MM.1S (cell line): ENCODE data around the gene DAZAP1.

ENCODE experiments used
- DNase-seq: peaks from one replicate; pipeline ENCODE4 v3.0.0-alpha.2; 2015
- H2AFZ ChIP-seq: fragments of 300-600 bp; sonication (generic); 2 replicates; pipeline ENCODE4 v1.6.0; 2016; ENCODE audit warnings: antibody characterized with exemption, low read length
- H3F3A ChIP-seq: fragments of 300-600 bp; sonication (generic); 2 replicates; pipeline ENCODE4 v1.6.1; 2016; ENCODE audit warnings: mild to moderate bottlenecking, antibody characterized with exemption, low read length, moderate library complexity, mixed read lengths; ENCODE audit not compliant: insufficient read depth
- H3K27ac ChIP-seq: fragments of 300-600 bp; sonication (generic); 2 replicates; pipeline ENCODE4 v1.5.1; 2016; ENCODE audit warnings: mild to moderate bottlenecking, low read length
- H3K27me3 ChIP-seq: fragments of 300-600 bp; sonication (generic); replicated peaks from 2 replicates; pipeline ENCODE4 v1.6.0; 2016; ENCODE audit warnings: low read length; ENCODE audit not compliant: insufficient read depth
- H3K36me3 ChIP-seq: fragments of 300-600 bp; sonication (generic); replicated peaks from 2 replicates; pipeline ENCODE4 v1.6.1; 2016; ENCODE audit warnings: mild to moderate bottlenecking, low read length, mixed read lengths; ENCODE audit not compliant: insufficient read depth
- H3K4me1 ChIP-seq: fragments of 300-600 bp; sonication (generic); 2 replicates; pipeline ENCODE4 v1.6.1; 2016; ENCODE audit warnings: low read length, mixed read lengths
- H3K4me2 ChIP-seq: fragments of 300-600 bp; sonication (generic); 2 replicates; pipeline ENCODE4 v1.6.0; 2016; ENCODE audit warnings: low read depth, low read length
- H3K4me3 ChIP-seq: fragments of 300-600 bp; sonication (generic); 2 replicates; pipeline ENCODE4 v1.5.1; 2016; ENCODE audit warnings: low read length, mixed read lengths
- H3K79me2 ChIP-seq: fragments of 300-600 bp; sonication (generic); 2 replicates; pipeline ENCODE4 v1.6.1; 2016; ENCODE audit warnings: mixed run types, low read length, mixed read lengths
- H3K9ac ChIP-seq: fragments of 300-600 bp; sonication (generic); 2 replicates; pipeline ENCODE4 v1.6.1; 2016; ENCODE audit warnings: low read length, mixed read lengths
- H3K9me2 ChIP-seq: fragments of 300-600 bp; sonication (generic); replicated peaks from 2 replicates; pipeline ENCODE4 v1.6.1; 2016; ENCODE audit warnings: mild to moderate bottlenecking, low read length, mixed read lengths; ENCODE audit not compliant: insufficient read depth
- H3K9me3 ChIP-seq: fragments of 300-600 bp; sonication (generic); replicated peaks from 2 replicates; pipeline ENCODE4 v1.6.1; 2016; ENCODE audit warnings: mild to moderate bottlenecking, low read length, mixed read lengths; ENCODE audit not compliant: insufficient read depth
- H4K20me1 ChIP-seq: fragments of 300-600 bp; sonication (generic); 2 replicates; pipeline ENCODE4 v1.6.1; 2016; ENCODE audit warnings: mild to moderate bottlenecking, low read length, moderate library complexity, mixed read lengths; ENCODE audit not compliant: insufficient read depth
- EZH2 ChIP-seq: fragments of 300-600 bp; sonication (generic); optimal IDR thresholded peaks from 2 replicates; pipeline ENCODE3; 2017; ENCODE audit warnings: low read depth, mild to moderate bottlenecking, antibody characterized with exemption, low read length, mixed read lengths
- EZH2phosphoT487 ChIP-seq: fragments of 300-600 bp; sonication (generic); IDR thresholded peaks from 2 replicates; pipeline ENCODE4 v1.6.1; 2018; ENCODE audit warnings: antibody characterized with exemption, low read length
- TF ChIP-seq, protein P1 (sequence below): fragments of 300-600 bp; sonication (generic); IDR thresholded peaks from 2 replicates; pipeline ENCODE4 v1.5.1; 2016; ENCODE audit warnings: antibody characterized with exemption, low read length, mixed read lengths

The DAZAP1 gene

DNA sequence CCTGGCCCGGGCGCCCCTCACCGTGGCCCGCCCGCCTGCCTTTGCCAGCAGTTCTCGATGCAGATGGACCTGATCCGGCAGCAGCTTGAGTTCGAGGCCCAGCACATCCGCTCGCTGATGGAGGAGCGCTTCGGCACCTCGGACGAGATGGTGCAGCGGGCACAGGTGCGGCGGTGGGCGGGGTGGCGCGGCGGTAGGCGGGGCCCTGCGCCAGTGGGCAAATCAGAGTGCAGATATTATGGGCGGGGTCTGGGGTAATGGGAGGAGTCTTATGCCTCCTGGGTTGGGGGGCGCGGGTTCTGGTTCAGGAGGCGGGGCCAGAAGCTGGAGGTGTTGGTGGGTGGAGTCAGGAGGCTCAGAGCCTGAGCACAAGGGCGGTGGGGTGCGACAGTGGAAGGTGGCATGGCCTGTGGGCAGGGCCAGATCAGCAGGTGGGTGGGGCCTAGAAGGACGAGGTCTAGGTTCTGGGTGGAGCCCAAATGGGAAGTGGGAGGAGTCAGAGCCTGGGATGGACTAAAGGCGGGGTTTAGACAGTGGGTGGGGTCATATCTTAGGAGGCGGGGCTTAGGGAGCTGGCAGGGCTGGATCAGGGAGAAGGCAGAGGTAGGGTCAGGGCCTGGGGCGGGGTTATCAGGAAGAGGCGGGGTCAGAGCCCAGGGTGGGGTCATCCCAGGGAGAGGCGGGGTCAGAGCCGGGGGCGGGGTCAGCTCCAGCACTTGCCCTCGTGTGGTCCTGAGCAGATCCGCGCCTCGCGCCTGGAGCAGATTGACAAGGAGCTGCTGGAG, 48.1 kb downstream of the DAZAP1 start:
- TF ChIP-seq, protein P1, sequence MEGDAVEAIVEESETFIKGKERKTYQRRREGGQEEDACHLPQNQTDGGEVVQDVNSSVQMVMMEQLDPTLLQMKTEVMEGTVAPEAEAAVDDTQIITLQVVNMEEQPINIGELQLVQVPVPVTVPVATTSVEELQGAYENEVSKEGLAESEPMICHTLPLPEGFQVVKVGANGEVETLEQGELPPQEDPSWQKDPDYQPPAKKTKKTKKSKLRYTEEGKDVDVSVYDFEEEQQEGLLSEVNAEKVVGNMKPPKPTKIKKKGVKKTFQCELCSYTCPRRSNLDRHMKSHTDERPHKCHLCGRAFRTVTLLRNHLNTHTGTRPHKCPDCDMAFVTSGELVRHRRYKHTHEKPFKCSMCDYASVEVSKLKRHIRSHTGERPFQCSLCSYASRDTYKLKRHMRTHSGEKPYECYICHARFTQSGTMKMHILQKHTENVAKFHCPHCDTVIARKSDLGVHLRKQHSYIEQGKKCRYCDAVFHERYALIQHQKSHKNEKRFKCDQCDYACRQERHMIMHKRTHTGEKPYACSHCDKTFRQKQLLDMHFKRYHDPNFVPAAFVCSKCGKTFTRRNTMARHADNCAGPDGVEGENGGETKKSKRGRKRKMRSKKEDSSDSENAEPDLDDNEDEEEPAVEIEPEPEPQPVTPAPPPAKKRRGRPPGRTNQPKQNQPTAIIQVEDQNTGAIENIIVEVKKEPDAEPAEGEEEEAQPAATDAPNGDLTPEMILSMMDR, result no peak
- no peak for TF ChIP-seq EZH2phosphoT487
- no peak for TF ChIP-seq EZH2
- Histone ChIP-seq H3K9me3 (no peaks in the 10 kb centered on the region), H3K27ac (peak overlapping the region; percentile 56; the same call in 1 of the 2 replicates), H3K4me2 (peak overlapping the region; percentile 88), H3K79me2 (no peaks in the 10 kb centered on the region), H3K9ac (peak overlapping the region; percentile 26; the same call in 1 of the 2 replicates), H3K9me2 (no peaks in the 10 kb centered on the region), H3K27me3 (peaks cover 56% of the 10 kb centered on the region), H3K36me3 (no peaks in the 10 kb centered on the region), H2AFZ (peak overlapping the region; percentile 62), H3K4me1 (peaks cover 13% of the 10 kb centered on the region; the same call in 1 of the 2 replicates), H3K4me3 (peak overlapping the region; percentile 43), H4K20me1 (no peaks in the 10 kb centered on the region), H3F3A (peaks cover 12% of the 10 kb centered on the region)
- DNase-seq, result peak; percentile 94

DNA sequence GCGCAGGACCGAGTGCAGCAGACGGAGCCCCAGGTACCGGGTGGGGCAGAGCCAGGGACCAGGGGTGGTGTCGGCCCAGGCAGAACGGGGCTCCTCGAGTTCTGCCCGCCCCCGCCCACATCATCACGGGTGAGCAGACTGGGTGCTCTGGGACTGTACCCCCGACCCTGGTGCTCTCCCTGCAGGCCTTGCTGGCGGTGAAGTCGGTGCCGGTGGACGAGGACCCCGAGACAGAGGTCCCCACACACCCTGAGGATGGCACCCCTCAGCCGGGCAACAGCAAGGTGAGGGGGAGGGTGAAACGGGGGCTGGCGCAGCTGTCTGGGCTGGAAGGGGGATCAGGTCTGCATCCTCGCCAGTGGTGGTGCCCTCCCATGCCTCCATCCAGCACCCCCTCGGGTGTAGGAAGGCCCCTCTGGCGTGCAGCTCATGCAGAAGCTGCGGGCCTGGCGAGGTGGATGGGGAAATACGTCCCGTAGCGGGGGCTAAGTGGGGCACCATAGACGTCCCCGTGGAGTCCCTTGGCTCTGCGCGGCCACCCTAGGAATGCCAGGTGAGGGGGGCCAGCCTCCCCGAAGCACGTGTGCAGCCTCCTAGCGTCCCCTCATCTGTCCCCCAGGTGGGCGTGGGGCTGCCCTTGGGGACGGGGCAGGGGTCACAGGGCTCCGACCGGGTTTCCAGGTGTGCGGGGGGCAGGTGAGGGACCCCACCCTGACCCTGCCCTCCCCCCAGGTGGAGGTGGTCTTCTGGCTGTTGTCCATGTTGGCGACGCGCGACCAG, 48.9 kb downstream of the DAZAP1 start:
- Histone ChIP-seq H3K79me2 (no peaks in the 10 kb centered on the region), H4K20me1 (no peaks in the 10 kb centered on the region), H3F3A (peaks cover 12% of the 10 kb centered on the region), H3K27me3 (peaks cover 48% of the 10 kb centered on the region), H2AFZ (no peak overlapping the region), H3K4me2 (peak overlapping the region; percentile 88; the same call in 1 of the 2 replicates), H3K9me2 (no peaks in the 10 kb centered on the region), H3K4me1 (peaks cover 13% of the 10 kb centered on the region; the same call in 1 of the 2 replicates), H3K4me3 (no peak overlapping the region), H3K9me3 (no peaks in the 10 kb centered on the region), H3K36me3 (no peaks in the 10 kb centered on the region), H3K9ac (no peak overlapping the region), H3K27ac (no peak overlapping the region)
- no peak for DNase-seq
- TF ChIP-seq, protein P1, result no peak
- TF ChIP-seq EZH2phosphoT487, result no peak

DNA sequence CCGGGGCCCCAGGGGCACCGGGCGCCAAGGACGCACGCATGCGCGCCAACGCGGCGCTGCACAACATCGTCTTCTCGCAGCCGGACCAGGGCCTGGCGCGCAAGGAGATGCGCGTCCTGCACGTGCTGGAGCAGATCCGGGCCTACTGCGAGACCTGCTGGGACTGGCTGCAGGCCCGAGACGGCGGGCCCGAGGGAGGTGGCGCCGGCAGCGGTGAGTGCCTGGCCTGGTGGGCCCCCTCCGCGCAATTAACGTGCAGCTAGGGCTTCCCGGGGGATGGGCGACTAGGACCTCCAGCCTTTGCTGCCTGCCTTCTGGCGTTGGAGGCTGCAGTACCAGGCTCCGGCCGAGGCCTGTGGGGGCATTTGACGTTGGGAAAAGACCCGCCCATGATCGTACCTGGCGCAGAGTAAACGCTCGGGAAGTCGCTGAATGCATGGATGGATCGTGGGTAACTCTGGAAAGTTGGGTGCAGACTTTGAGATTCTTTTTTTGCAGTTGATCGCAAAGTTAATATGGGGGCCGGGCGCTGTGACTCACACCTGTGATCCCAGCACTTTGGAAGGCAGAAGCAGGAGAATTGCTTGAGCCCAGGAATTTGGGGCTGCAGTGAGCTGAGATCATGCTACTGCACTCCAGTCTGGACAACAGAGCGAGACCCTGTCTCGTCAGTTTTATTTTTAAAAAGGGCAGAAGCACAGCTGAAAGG, 49.8 kb downstream of the DAZAP1 start:
- H3K79me2 ChIP-seq, result no peaks in the 10 kb centered on the region
- no peak overlapping the region for H3K4me3 ChIP-seq
- H3K36me3 ChIP-seq, result no peaks in the 10 kb centered on the region
- TF ChIP-seq EZH2 (no peak), EZH2phosphoT487 (no peak)
- TF ChIP-seq, protein P1, result no peak
- DNase-seq, result no peak
- no peak overlapping the region for H3K9ac ChIP-seq
- no peak overlapping the region for H3K4me2 ChIP-seq
- H3K9me2 ChIP-seq, result no peaks in the 10 kb centered on the region
- H2AFZ ChIP-seq, result no peak overlapping the region
- peaks cover 13% of the 10 kb centered on the region; the same call in 1 of the 2 replicates for H3K4me1 ChIP-seq
- no peak overlapping the region for H3K27ac ChIP-seq
- H3K27me3 ChIP-seq, result peaks cover 39% of the 10 kb centered on the region
- H3K9me3 ChIP-seq, result no peaks in the 10 kb centered on the region
- H3F3A ChIP-seq, result peaks cover 12% of the 10 kb centered on the region
- no peaks in the 10 kb centered on the region for H4K20me1 ChIP-seq
